HepG2 (cell line): ENCODE measurements around the gene MAEA. TPM values are rescaled to one million over a fixed set of nuclear protein-coding genes. Genes with fewer than 3 reads are reported as not detected.

ENCODE experiments used
- HMGXB3 ChIP-seq: sonication (generic); formaldehyde crosslinking; IDR thresholded peaks from 2 replicates; pipeline ENCODE4 v1.4.0; 2020; ENCODE audit warnings: missing genetic modification reagents, borderline replicate concordance
- HOXA9 ChIP-seq: sonication (generic); formaldehyde crosslinking; IDR thresholded peaks from 2 replicates; pipeline ENCODE4 v1.8.1; 2022; ENCODE audit warnings: missing genetic modification reagents, mild to moderate bottlenecking, moderate library complexity, borderline replicate concordance
- MIER3 ChIP-seq: IDR thresholded peaks from 2 replicates; pipeline ENCODE4 v1.6.1; 2016; ENCODE audit warnings: missing compliant biosample characterization, borderline replicate concordance
- RAD51 ChIP-seq: fragments of 450-650 bp; IDR thresholded peaks from 2 replicates; pipeline ENCODE4 v1.6.1; 2016; ENCODE audit warnings: borderline replicate concordance
- RARA ChIP-seq: IDR thresholded peaks from 2 replicates; pipeline ENCODE4 v1.6.1; 2016; ENCODE audit warnings: missing genetic modification reagents, missing compliant biosample characterization
- SKI ChIP-seq: fragments of 450-650 bp; IDR thresholded peaks from one replicate; pipeline ENCODE4 v1.6.1; 2018; ENCODE audit warnings: mild to moderate bottlenecking; ENCODE audit not compliant: partially characterized antibody
- ZMAT3 ChIP-seq: sonication (generic); formaldehyde crosslinking; conservative IDR thresholded peaks from 2 replicates; pipeline ENCODE4 v1.7.0; 2021; ENCODE audit warnings: missing genetic modification reagents
- ZNF143 ChIP-seq: sonication (generic); formaldehyde crosslinking; IDR thresholded peaks from 2 replicates; pipeline ENCODE4 v1.4.0; 2020; ENCODE audit warnings: missing genetic modification reagents
- ZNF501 ChIP-seq: sonication (generic); formaldehyde crosslinking; IDR thresholded peaks from 2 replicates; pipeline ENCODE4 v1.5.1; 2020; ENCODE audit warnings: mild to moderate bottlenecking, moderate library complexity, missing genetic modification reagents
- ZNF749 ChIP-seq: sonication (generic); formaldehyde crosslinking; IDR thresholded peaks from 2 replicates; pipeline ENCODE4 v1.8.0; 2022; ENCODE audit warnings: mild to moderate bottlenecking, missing genetic modification reagents, moderate library complexity, borderline replicate concordance
- ZNF776 ChIP-seq: sonication (generic); formaldehyde crosslinking; IDR thresholded peaks from 2 replicates; pipeline ENCODE4 v1.4.0; 2020; ENCODE audit warnings: mild to moderate bottlenecking, missing genetic modification reagents
- polyA plus RNA-seq, 8 experiments: library from polyadenylated mRNA; depleted of rRNA in 3 of 8; stranded (reverse) in 7 of 8; unstranded in 1 of 8; fragments of >200 nt; fragmentation: Illumina TruSeq in 4 of 8; extraction: Trizol in 4 of 8; gene quantifications; 2 replicates each; pipeline versions ENCODE4 v1.2.1 to v1.2.3, GENCODE V29; 2011 to 2016; ENCODE audit warnings: low read depth in 4 of 8, missing spikeins in 1 of 8, mixed read lengths in 1 of 8; ENCODE audit not compliant: insufficient read depth in 1 of 8
- total RNA-seq, 5 experiments: library from RNA; depleted of rRNA; stranded (reverse); fragments of >200 nt; fragmentation: Illumina TruSeq; extraction: Trizol; gene quantifications; 2 replicates each; pipeline ENCODE4 v1.2.3, GENCODE V29; 2016; ENCODE audit warnings: low read depth in 1 of 5
- TF ChIP-seq, protein P1 (sequence below): IDR thresholded peaks from 2 replicates; pipeline ENCODE4 v1.6.1; 2016; ENCODE audit warnings: low read depth
- TF ChIP-seq, protein P2 (sequence below): sonication (generic); formaldehyde crosslinking; IDR thresholded peaks from 2 replicates; pipeline ENCODE4; 2020; ENCODE audit warnings: missing genetic modification reagents, mild to moderate bottlenecking, borderline replicate concordance
- TF ChIP-seq, protein P3 (sequence below): sonication (generic); formaldehyde crosslinking; IDR thresholded peaks from 2 replicates; pipeline ENCODE4 v1.8.1; 2023; ENCODE audit warnings: mild to moderate bottlenecking, moderate library complexity, missing genetic modification reagents

Gene MAEA
- total and polyA plus RNA-seq, 2 of the 13 experiments (the other 11 are each of a cell fraction or from before 2014, with no cell fraction given): 52.0 to 57.1 TPM

- TF ChIP-seq, protein P1, sequence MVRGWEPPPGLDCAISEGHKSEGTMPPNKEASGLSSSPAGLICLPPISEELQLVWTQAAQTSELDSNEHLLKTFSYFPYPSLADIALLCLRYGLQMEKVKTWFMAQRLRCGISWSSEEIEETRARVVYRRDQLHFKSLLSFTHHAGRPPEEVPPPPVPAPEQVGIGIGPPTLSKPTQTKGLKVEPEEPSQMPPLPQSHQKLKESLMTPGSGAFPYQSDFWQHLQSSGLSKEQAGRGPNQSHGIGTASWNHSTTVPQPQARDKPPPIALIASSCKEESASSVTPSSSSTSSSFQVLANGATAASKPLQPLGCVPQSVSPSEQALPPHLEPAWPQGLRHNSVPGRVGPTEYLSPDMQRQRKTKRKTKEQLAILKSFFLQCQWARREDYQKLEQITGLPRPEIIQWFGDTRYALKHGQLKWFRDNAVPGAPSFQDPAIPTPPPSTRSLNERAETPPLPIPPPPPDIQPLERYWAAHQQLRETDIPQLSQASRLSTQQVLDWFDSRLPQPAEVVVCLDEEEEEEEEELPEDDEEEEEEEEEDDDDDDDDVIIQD (CRISPR knock-in tag): 0 out of 2 replicates have a peak, but pooled peaks have one; percentile 3
- TF ChIP-seq RAD51 (peak; percentile 91), ZNF776 (CRISPR knock-in tag) (peak; percentile 19; the same call in 1 of the 2 replicates), HOXA9 (CRISPR knock-in tag) (no peak), SKI (peak; percentile 1), ZNF501 (peak; percentile 24; the same call in 1 of the 2 replicates), ZMAT3 (CRISPR knock-in tag) (peak; percentile 75), MIER3 (CRISPR knock-in tag) (peak; percentile 78; the same call in 1 of the 2 replicates), ZNF749 (CRISPR knock-in tag) (peak; percentile 47; the same call in 1 of the 2 replicates), HMGXB3 (CRISPR knock-in tag) (peak; percentile 95), ZNF143 (CRISPR knock-in tag) (0 out of 2 replicates have a peak, but pooled peaks have one; percentile 10), RARA (CRISPR knock-in tag) (peak; percentile 41)
- TF ChIP-seq, protein P2, sequence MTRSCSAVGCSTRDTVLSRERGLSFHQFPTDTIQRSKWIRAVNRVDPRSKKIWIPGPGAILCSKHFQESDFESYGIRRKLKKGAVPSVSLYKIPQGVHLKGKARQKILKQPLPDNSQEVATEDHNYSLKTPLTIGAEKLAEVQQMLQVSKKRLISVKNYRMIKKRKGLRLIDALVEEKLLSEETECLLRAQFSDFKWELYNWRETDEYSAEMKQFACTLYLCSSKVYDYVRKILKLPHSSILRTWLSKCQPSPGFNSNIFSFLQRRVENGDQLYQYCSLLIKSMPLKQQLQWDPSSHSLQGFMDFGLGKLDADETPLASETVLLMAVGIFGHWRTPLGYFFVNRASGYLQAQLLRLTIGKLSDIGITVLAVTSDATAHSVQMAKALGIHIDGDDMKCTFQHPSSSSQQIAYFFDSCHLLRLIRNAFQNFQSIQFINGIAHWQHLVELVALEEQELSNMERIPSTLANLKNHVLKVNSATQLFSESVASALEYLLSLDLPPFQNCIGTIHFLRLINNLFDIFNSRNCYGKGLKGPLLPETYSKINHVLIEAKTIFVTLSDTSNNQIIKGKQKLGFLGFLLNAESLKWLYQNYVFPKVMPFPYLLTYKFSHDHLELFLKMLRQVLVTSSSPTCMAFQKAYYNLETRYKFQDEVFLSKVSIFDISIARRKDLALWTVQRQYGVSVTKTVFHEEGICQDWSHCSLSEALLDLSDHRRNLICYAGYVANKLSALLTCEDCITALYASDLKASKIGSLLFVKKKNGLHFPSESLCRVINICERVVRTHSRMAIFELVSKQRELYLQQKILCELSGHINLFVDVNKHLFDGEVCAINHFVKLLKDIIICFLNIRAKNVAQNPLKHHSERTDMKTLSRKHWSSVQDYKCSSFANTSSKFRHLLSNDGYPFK: peak; percentile 15; the same call in 1 of the 2 replicates
- TF ChIP-seq, protein P3, sequence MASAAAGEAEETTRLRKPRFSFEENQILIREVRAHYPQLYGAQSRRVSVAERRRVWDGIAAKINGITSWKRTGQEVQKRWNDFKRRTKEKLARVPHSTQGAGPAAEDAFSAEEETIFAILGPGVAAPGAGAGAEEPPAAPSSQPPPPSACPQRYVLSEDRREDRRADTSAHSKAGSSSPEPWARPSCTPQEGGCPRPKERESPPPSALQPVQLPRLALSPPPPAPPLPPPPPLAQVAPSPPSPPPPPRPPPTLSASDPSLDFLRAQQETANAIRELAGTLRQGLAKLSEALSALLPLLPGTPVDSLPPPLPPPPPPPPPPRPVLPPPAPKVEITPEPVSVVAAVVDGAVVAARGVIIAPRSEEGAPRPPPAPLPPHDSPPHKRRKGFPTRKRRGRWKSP (CRISPR knock-in tag): peak; percentile 58; the same call in 1 of the 2 replicates
Observed at GRCh38 chr4:1346781-1347409, 57.2 kb downstream of the MAEA start, which contains the start of gene UVSSA (continued).
